ENCODE measurements around the gene OSBPL10.
"Not testable (repeated sequence)": the region's sequence is repeated elsewhere in the genome, so short reads cannot be mapped to it uniquely, and the experiment has no call there.

The OSBPL10 gene

GRCh38 chr3:31996195-31996594, 15.1 kb upstream of the OSBPL10 start:
- no peak overlapping the region for H2AFZ ChIP-seq (ENCODE audit: low read depth, low read length)
- H3K4me2 ChIP-seq (ENCODE audit: low read length): no peak overlapping the region
- no peak overlapping the region for H3K9ac ChIP-seq (ENCODE audit: low read length)
- TF ChIP-seq EZH2phosphoT487 (IDR thresholded peaks at IDR 0.05; ENCODE audit: low read depth): no peak
- TF ChIP-seq, protein P1, sequence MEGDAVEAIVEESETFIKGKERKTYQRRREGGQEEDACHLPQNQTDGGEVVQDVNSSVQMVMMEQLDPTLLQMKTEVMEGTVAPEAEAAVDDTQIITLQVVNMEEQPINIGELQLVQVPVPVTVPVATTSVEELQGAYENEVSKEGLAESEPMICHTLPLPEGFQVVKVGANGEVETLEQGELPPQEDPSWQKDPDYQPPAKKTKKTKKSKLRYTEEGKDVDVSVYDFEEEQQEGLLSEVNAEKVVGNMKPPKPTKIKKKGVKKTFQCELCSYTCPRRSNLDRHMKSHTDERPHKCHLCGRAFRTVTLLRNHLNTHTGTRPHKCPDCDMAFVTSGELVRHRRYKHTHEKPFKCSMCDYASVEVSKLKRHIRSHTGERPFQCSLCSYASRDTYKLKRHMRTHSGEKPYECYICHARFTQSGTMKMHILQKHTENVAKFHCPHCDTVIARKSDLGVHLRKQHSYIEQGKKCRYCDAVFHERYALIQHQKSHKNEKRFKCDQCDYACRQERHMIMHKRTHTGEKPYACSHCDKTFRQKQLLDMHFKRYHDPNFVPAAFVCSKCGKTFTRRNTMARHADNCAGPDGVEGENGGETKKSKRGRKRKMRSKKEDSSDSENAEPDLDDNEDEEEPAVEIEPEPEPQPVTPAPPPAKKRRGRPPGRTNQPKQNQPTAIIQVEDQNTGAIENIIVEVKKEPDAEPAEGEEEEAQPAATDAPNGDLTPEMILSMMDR (IDR thresholded peaks at IDR 0.05; ENCODE audit: low read depth, low read length): no peak
- H3K27ac ChIP-seq (ENCODE audit: low read length): no peak overlapping the region
- H3K4me3 ChIP-seq (ENCODE audit: low read length): no peak overlapping the region
- H3K9me3 ChIP-seq (ENCODE audit: insufficient read depth, low read length): peaks cover 11% of the 10 kb centered on the region
- H3K27me3 ChIP-seq (ENCODE audit: low read depth, low read length): no peaks in the 10 kb centered on the region
- H4K20me1 ChIP-seq (ENCODE audit: insufficient read depth, low read length): no peaks in the 10 kb centered on the region
- H3K79me2 ChIP-seq (ENCODE audit: low read length): no peaks in the 10 kb centered on the region
- peaks cover 7% of the 10 kb centered on the region for H3K36me3 ChIP-seq (replicated peaks; ENCODE audit: low read depth, low read length)
- H3K4me1 ChIP-seq (ENCODE audit: low read length): peaks cover 12% of the 10 kb centered on the region

GRCh38 chr3:31995026-31995425, 14.0 kb upstream of the OSBPL10 start:
- H3K27me3 ChIP-seq (ENCODE audit: low read depth, low read length); H4K20me1 ChIP-seq (ENCODE audit: insufficient read depth, low read length); H3K4me3 ChIP-seq (ENCODE audit: low read length); H2AFZ ChIP-seq (ENCODE audit: low read depth, low read length); H3K79me2 ChIP-seq (ENCODE audit: low read length); H3K27ac ChIP-seq (ENCODE audit: low read length); H3K4me2 ChIP-seq (ENCODE audit: low read length); H3K9ac ChIP-seq (ENCODE audit: low read length): not testable (repeated sequence)
- Histone ChIP-seq H3K9me3 (ENCODE audit: insufficient read depth, low read length) (peaks cover 18% of the 10 kb centered on the region), H3K36me3 (replicated peaks; ENCODE audit: low read depth, low read length) (peaks cover 11% of the 10 kb centered on the region), H3K4me1 (ENCODE audit: low read length) (peaks cover 10% of the 10 kb centered on the region)

DNA sequence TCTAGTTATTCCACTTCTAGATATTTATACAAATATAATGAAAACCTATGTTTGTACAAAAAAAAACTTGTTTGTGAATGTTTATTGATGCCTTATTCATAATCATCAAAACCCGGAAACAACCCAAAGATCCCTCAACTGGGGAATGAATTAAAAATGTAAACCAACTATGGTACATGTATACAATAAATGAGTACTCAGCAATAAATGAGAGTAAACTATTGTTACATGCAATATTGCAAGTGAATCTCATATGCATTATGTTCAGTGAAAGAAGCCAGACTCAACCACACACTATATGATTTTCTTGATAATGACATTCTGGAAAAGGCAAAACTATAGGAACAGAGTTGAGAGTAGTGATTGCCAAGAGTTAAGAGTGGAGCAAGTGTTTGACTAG, 12.8 kb upstream of the OSBPL10 start:
- no peak overlapping the region for H3K4me3 ChIP-seq (ENCODE audit: low read length)
- TF ChIP-seq, protein P1 (IDR thresholded peaks at IDR 0.05; ENCODE audit: low read depth, low read length): no peak
- no peak for TF ChIP-seq EZH2phosphoT487 (IDR thresholded peaks at IDR 0.05; ENCODE audit: low read depth)
- peaks cover 19% of the 10 kb centered on the region for H3K9me3 ChIP-seq (ENCODE audit: insufficient read depth, low read length)

GRCh38 chr3:31992995-31993394, 11.9 kb upstream of the OSBPL10 start:
- not testable (repeated sequence) for H3K79me2 ChIP-seq (ENCODE audit: low read length); H3K27me3 ChIP-seq (ENCODE audit: low read depth, low read length); H3K27ac ChIP-seq (ENCODE audit: low read length); H3K4me1 ChIP-seq (ENCODE audit: low read length); H3K9ac ChIP-seq (ENCODE audit: low read length); H3K4me2 ChIP-seq (ENCODE audit: low read length); H4K20me1 ChIP-seq (ENCODE audit: insufficient read depth, low read length); H3K4me3 ChIP-seq (ENCODE audit: low read length); H2AFZ ChIP-seq (ENCODE audit: low read depth, low read length)
- Histone ChIP-seq H3K9me3 (ENCODE audit: insufficient read depth, low read length) (peaks cover 24% of the 10 kb centered on the region), H3K36me3 (replicated peaks; ENCODE audit: low read depth, low read length) (peaks cover 27% of the 10 kb centered on the region)

More for the DNA sequence above, 12.8 kb upstream of the OSBPL10 start:
- no peaks in the 10 kb centered on the region for H3K27me3 ChIP-seq (ENCODE audit: low read depth, low read length)
- H3K27ac ChIP-seq (ENCODE audit: low read length): no peak overlapping the region
- H2AFZ ChIP-seq (ENCODE audit: low read depth, low read length): no peak overlapping the region
- H3K9ac ChIP-seq (ENCODE audit: low read length): no peak overlapping the region
- peaks cover 18% of the 10 kb centered on the region for H3K36me3 ChIP-seq (replicated peaks; ENCODE audit: low read depth, low read length)
- H3K4me1 ChIP-seq (ENCODE audit: low read length): peaks cover 5% of the 10 kb centered on the region
- H3K79me2 ChIP-seq (ENCODE audit: low read length): no peaks in the 10 kb centered on the region
- no peak overlapping the region for H3K4me2 ChIP-seq (ENCODE audit: low read length)
- H4K20me1 ChIP-seq (ENCODE audit: insufficient read depth, low read length): no peaks in the 10 kb centered on the region

GRCh38 chr3:31988271-31988670, 7.2 kb upstream of the OSBPL10 start:
- H3K4me3 ChIP-seq (ENCODE audit: low read length): no peak overlapping the region
- no peak overlapping the region for H3K27ac ChIP-seq (ENCODE audit: low read length)
- H3K4me1 ChIP-seq (ENCODE audit: low read length): peaks cover 12% of the 10 kb centered on the region
- peaks cover 32% of the 10 kb centered on the region for H3K9me3 ChIP-seq (ENCODE audit: insufficient read depth, low read length)
- no peak overlapping the region for H3K4me2 ChIP-seq (ENCODE audit: low read length)
- no peak overlapping the region for H2AFZ ChIP-seq (ENCODE audit: low read depth, low read length)
- peaks cover 42% of the 10 kb centered on the region for H3K36me3 ChIP-seq (replicated peaks; ENCODE audit: low read depth, low read length)
- H3K79me2 ChIP-seq (ENCODE audit: low read length): no peaks in the 10 kb centered on the region
- no peaks in the 10 kb centered on the region for H4K20me1 ChIP-seq (ENCODE audit: insufficient read depth, low read length)
- H3K27me3 ChIP-seq (ENCODE audit: low read depth, low read length): no peaks in the 10 kb centered on the region
- TF ChIP-seq, protein P1 (IDR thresholded peaks at IDR 0.05; ENCODE audit: low read depth, low read length): no peak
- H3K9ac ChIP-seq (ENCODE audit: low read length): no peak overlapping the region
